HL-60/S4 (cell line): ENCODE measurements around the gene NMNAT1.
"Not testable (repeated sequence)": the region's sequence is repeated elsewhere in the genome, so short reads cannot be mapped to it uniquely, and the experiment has no call there.

ENCODE experiments used
- in situ Hi-C: fragments of 300-500 bp; cut with MboI; formaldehyde crosslinking; loops from 2 replicates; pipeline ENCODE4 v1.14.3; 2022; ENCODE audit warnings: low sequenced_read_pairs

Gene NMNAT1

GRCh38 chr1:10007169-10007568 is 63.9 kb downstream of the NMNAT1 start:
- in situ Hi-C loops: no loop called here

GRCh38 chr1:10014016-10014415 is 70.7 kb downstream of the NMNAT1 start:
- in situ Hi-C loops: no loop called here

DNA sequence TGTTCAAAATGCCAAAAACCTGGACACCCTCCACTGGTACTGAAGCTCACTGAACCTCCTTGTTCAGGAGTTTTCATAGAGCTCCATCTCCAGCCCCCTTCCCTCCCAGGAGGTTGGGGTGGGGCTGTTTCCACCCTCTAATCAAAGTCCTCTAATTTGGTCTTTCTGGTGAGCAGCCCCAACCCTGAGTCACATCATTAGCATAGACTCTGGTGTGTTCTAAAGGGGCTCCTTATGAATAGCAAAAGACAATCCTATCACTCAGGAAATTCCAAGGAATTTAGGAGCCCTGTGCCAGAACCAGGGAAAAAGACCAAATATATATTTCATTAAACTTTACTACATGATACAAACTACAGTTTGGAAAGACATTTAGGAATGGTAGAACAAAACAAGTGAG is 76.3 kb downstream of the NMNAT1 start:
- in situ Hi-C loops: no loop called here

GRCh38 chr1:10020086-10020485 is 76.8 kb downstream of the NMNAT1 start:
- in situ Hi-C loops: no loop called here

DNA sequence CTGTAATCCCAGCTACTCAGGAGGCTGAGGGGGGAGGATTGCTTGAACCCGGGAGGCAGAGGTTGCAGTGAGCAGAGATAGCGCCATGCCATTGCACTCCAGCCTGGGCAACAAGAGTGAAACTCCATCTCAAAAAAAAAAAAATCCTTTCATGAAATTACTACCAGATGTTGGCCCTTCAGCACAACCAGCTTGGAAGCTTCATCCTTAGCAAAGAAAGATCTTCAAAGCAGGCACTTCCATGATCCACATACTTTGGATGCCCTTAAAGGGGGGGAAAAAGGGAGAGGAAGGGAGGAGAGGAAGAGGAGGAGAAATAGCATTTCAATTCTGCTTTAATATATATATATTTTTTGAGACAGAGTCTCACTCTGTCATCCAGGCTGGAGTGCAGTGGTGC is 77.4 kb downstream of the NMNAT1 start:
- in situ Hi-C loops: not testable (repeated sequence)

GRCh38 chr1:10021992-10022391 is 78.7 kb downstream of the NMNAT1 start:
- in situ Hi-C loops: not testable (repeated sequence)

DNA sequence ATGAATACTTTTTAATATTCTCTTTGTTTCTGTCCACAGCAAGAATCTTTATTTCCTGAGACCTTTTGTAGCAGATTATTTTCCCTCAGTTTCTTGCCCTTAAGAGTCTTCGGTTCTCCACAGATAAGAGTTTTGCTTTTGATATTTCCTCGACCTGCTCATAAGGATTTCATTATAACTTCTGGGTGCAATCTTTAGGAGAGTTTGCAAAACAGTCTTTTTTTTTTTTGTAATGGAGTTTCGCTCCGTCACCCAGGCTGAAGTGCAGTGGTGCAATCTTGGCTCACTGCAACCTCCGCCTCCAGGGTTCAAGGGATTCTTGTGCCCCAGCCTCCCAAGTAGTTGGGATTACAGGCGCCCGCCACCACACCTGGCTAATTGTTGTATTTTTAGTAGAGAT is 79.4 kb downstream of the NMNAT1 start:
- in situ Hi-C loops: no loop called here

DNA sequence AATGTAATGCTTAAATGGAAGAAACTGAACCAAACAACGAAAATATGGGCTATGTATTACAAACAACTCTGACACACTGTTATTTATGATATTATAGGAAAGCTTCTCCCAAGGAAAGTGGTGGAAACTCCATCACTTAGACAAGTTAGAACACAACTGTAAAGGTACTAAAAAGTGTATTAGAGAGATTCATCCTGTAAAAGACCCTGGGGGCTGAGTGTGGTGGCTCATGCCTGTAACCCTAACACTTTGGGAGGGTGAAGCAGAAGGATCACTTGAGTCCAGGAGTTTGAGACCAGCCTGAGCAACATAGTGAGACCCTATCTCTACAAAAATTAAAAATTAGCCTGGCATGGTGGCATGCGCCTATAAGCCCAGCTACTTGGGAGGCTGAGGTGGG is 82.1 kb downstream of the NMNAT1 start:
- in situ Hi-C loops: no loop called here

DNA sequence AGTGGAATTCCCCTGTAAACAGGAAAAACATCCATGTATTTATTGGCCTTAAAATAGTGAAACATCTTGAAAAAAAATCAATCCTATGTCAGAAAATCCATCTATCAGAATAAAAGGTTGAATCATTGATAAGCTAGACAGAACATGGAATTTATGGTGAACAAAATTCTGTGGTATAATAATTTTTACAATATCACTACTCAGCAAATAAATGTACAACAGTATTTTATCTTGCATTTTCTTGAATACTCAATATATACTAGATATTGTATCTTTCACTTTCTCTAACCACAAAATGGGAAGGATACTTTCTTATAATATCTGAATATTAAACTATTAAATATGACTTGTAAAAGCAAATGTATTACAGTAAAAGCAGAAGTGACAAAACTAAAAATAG is 83.8 kb downstream of the NMNAT1 start:
- in situ Hi-C loops: no loop called here

GRCh38 chr1:10028956-10029500 is 85.8 kb downstream of the NMNAT1 start:
- in situ Hi-C loops: not testable (repeated sequence)

DNA sequence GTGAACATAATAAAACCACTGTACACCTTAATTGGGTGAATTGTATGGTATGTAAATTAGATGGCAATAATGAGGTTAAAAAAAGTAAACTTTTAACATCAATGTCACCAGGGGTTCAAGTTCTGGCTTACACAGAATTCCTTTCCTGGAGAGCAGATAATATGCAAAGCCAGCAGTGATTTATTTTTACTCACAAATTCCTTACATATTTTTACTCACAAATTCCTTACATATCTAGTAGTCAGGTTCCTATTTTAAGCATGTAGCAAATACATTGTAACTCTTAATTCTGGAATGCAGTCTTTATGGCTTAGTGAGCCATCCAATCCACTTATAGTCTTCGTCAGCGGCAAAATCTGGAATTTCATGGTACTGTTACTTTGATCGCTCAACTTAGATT is 88.2 kb downstream of the NMNAT1 start:
- in situ Hi-C loops: no loop called here

DNA sequence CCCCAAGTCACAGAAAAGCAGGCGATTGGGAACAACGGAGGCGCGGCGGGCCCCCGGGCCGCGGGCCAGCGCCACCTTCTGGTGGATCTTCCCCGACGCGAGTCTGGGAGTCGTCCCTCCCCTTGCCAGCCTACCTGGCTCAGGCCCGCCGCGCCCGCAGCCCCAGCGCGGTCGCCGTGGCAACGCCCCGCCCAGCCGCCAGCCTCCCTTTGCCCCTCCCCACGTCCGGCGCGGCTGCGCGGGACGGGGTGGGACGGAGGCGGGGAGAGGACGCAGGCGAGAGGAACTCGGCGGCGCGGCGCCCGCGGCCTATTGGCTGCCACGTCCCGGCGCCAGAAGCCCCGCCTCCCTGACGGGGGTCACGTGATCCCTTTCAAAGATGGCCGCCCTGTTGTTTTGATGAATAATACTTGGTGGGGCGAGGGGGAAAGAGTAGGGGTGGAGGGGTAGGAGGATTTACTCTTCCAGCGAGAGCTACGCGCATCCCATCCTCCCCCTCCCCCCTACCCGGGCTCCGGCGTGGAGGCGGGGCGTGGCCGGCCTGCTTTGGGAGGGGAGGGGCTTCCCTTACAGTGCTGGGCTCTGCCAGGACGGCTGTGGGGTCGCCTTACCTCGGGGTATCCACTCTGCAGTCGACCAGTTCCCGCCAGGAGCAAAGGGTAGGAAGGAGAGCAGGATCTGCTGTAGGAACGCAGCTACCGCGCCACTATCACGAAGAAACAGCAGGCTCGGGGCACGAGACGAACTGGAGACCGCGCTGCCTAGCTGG is 89.5 kb downstream of the NMNAT1 start, which contains the start of gene UBE4B:
UBE4B (plus strand) TSS at position 369 of the 769 bp plus-strand sequence. CDS start 713 bp downstream, outside the sequence.
- in situ Hi-C loops: no loop called here

DNA sequence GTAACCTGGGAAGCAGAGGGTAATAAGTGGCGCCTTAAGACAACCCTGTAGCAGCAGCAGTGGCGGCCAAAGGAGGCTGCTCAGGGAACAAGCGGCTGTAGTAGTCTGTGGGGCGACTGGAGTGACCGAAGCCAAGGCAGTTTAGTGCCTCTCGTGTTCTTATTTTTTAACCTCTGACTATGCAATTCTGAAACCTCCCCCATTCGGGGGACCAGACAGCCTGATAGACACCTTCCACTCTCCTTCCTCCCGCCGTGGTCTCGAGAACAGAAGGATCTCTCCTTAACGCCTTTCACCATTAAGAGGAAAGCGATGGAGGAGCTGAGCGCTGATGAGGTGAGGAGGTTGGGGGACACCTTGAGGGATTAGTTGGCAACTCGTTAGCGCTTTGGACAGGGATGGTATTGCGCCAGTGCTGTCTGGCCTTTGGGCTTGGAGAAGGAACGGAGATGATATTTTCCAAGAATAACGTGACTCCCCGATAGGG is 90.1 kb downstream of the NMNAT1 start:
- in situ Hi-C loops: no loop called here
